IPS-18c (cell line): ENCODE measurements around the gene DHRS4L2.
"Not testable (repeated sequence)": the region's sequence is repeated elsewhere in the genome, so short reads cannot be mapped to it uniquely, and the experiment has no call there.

Source experiments
- H3K4me3 ChIP-seq: 2 replicates; pipeline ENCODE4 v1.7.0; 2013; ENCODE audit warnings: low read depth, mild to moderate bottlenecking, low read length, moderate library complexity; ENCODE audit not compliant: insufficient read depth
- H3K9me3 ChIP-seq: one replicate; pipeline ENCODE4 v1.6.1; 2013; ENCODE audit warnings: mild to moderate bottlenecking, low read length, moderate library complexity; ENCODE audit not compliant: control insufficient read depth, insufficient read depth

The DHRS4L2 gene

DNA sequence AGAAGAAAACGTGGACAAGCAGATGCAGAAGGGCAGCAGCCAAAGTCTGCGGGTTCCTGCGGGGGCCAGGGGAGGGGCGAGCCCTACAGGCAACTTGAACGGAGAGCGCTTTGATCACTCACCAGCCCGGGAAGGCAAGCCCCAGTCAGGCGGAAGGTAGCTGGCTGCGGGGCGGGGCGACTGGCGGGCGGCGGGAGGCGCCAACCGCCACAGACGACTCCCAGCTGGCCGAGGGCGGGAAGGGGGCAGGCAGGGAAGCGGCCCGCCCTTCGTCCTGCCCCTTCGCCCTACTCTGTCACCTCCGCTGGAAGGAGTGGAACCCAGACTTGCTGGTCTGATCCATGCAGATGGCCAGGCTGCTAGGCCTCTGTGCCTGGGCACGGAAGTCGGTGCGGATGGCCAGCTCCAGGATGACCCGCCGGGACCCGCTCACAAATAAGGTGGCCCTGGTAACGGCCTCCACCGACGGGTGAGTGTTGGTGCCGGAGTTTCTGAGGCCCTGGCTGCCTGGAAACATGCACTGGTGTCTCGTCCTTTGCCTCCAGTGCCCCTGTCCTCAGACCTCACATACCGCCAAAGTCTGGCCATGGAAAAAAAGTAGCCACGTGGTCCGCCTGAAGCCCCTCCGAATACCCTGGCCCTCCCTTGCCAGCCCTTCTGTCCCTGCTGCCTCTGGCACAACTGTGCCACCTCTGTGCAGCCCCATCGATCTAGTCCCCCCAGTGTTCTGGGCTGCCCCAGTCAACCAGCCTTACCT, at the start of gene DHRS4L2:
Gene DHRS4L2 (plus strand): TSS at position 323 of the 757 bp plus-strand sequence. CDS start 19 bp downstream, at position 342.
- H3K4me3 ChIP-seq, H3K9me3 ChIP-seq: not testable (repeated sequence)

DNA sequence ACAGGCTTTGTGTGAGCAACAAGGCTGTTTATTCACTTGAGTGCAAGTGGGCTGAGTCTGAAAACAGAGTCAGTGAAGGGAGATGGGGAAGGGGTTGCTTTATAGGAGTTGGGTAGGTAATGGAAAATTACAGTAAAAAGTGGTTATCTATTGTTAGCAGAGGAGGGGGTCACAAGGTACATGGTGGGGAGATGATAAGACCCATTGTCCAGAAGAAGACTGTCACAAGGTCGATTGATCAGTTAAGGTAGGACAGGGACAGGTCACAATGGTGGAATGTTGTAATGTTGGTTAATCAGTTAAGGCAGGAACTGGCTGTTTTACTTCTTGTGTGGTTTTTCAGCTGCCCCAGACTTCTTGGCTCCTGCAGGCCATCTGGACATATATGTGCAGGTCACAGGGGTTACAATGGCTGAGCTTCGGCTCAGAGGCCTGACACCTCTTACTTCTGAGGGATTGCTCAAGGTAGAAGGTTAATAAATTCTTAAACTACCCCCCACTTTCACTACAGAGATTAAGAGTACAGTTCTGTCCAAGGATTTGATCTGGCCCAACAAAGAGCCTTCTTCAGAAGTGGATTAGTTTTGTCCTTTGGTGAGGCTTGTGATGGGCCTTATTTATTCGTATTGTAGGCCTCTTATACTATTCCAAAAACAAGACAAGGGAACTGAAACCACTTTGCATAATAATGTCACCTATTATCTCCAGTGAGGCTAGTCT, 49.0 kb upstream of the DHRS4L2 start:
- Histone ChIP-seq H3K4me3 (no peak overlapping the region), H3K9me3 (peaks cover 2% of the 10 kb centered on the region)

DNA sequence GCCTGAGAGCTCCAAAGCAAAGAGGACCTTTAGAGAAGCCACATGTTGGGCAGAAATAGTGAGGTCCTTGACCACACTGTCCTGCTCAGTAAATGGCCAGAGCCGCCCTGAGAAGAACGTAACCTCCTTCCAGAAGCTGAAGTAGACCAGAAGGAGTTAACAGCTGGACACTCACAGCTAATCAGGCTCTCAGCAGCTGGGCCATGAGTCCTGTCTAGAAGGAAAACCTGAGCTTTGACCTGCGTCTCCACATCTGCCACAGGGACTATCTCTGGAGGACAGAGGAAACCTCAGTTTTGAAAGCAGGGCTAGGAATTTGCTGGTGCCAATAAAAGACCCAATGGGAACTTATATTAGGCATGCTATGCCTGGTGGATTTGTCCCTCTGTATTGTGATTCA, 47.5 kb upstream of the DHRS4L2 start:
- Histone ChIP-seq H3K9me3 (peaks cover 2% of the 10 kb centered on the region), H3K4me3 (no peak overlapping the region; the same call in 1 of the 2 replicates)

- peaks cover 2% of the 10 kb centered on the region for H3K9me3 ChIP-seq
- H3K4me3 ChIP-seq: no peak overlapping the region
Observed at GRCh38 chr14:23941669-23942068, 47.1 kb upstream of the DHRS4L2 start.

DNA sequence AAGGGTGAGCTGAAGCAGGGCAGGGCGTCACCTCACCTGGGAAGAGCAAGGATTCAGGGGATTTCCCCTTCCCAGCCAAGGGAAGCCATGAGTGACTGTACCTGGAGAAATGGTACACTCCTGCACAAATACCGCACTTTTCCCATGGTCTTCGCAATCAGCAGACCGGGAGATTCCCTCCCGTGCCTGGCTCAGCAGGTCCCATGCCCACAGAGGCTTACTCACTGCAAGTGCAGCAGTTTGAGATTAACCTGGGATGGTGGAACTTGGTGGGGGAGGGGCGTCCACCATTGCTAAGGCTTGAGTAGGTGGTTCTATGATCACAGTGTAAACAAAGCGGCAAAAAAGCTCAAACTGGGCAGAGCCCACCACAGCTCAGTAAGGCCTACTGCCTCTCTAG, 46.1 kb upstream of the DHRS4L2 start:
- Histone ChIP-seq H3K9me3 (peaks cover 2% of the 10 kb centered on the region), H3K4me3 (no peak overlapping the region)

- H3K9me3 ChIP-seq, H3K4me3 ChIP-seq: not testable (repeated sequence)
Observed at GRCh38 chr14:23949069-23949468, 39.7 kb upstream of the DHRS4L2 start.

DNA sequence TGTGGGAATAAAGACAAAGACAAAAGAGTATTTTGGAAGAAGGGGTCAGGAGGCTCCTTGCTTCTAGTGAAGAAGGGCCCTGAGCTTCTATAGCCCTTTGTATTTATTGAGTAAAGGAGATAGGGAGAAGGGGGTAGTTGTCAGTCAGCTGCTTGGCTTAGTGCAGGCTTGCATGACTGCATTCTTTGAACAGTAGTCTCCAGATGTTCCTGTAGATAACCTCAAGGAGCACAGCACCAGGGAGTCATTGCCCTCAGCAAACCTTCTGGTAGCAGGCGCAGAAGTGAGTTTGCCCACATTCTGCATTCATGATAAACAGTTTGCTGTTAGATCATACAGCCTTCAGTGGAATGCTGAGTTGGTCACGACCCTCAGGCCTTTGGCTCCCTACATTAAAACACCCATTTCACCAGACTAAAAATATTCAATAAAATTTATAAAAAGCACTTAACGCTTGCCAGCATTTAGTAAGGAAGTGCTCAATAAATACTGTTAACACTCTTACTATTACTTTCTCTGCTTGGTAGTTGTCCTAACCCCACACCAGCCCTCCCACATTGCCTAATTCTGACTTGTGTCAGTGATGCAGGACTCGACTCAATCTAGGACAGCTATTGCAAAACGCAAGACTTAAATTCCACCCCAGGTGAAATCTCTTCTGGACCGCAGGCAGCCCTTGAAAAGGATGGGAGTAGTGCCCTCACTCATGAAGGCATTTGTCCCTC, 38.2 kb upstream of the DHRS4L2 start:
- Histone ChIP-seq H3K9me3 (peaks cover 2% of the 10 kb centered on the region), H3K4me3 (no peak overlapping the region)

- not testable (repeated sequence) for H3K9me3 ChIP-seq, H3K4me3 ChIP-seq
Observed at GRCh38 chr14:23951136-23951466, 37.6 kb upstream of the DHRS4L2 start.

GRCh38 chr14:23951590-23952201, 37.0 kb upstream of the DHRS4L2 start:
- peaks cover 2% of the 10 kb centered on the region for H3K9me3 ChIP-seq
- no peak overlapping the region for H3K4me3 ChIP-seq

- H3K9me3 ChIP-seq: not testable (repeated sequence)
- H3K4me3 ChIP-seq: peak overlapping the region; percentile 96
Observed at GRCh38 chr14:23953116-23953463, 35.6 kb upstream of the DHRS4L2 start.

- peak within 1 kb of the TSS; percentile 96 for H3K4me3 ChIP-seq
- peaks cover 2% of the 10 kb centered on the region for H3K9me3 ChIP-seq
Observed at GRCh38 chr14:23953464-23954278, 35.1 kb upstream of the DHRS4L2 start, which contains the start of gene DHRS4. DHRS4 (plus strand) TSS chr14:23953770; CDS start chr14:23953789, 19 bp downstream.

- H3K9me3 ChIP-seq: not testable (repeated sequence)
- H3K4me3 ChIP-seq: peak overlapping the region; percentile 96; the same call in 1 of the 2 replicates
Observed at GRCh38 chr14:23954279-23954614, 34.5 kb upstream of the DHRS4L2 start.

- H3K9me3 ChIP-seq, H3K4me3 ChIP-seq: not testable (repeated sequence)
Observed at GRCh38 chr14:23954965-23955364, 33.8 kb upstream of the DHRS4L2 start.

DNA sequence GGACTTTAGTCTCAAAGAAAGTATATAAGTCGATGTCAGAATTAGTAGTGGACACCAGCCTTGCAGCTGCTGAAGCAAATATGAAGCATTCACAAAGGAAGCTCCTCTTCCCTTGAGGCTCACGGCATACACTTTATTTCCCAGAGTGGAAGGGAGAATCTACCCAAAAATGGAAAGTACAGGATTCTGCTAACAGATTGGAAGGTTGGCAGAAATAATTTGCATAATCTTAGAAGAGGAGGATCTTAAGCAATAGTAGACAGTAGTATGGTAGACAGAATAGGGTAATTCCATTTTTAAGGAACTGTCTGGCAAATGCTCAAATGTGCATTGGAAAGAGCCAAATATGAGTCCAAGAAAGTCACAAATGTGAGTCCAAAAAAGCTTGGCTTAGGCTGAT, 32.9 kb upstream of the DHRS4L2 start:
- H3K4me3 ChIP-seq, H3K9me3 ChIP-seq: not testable (repeated sequence)

DNA sequence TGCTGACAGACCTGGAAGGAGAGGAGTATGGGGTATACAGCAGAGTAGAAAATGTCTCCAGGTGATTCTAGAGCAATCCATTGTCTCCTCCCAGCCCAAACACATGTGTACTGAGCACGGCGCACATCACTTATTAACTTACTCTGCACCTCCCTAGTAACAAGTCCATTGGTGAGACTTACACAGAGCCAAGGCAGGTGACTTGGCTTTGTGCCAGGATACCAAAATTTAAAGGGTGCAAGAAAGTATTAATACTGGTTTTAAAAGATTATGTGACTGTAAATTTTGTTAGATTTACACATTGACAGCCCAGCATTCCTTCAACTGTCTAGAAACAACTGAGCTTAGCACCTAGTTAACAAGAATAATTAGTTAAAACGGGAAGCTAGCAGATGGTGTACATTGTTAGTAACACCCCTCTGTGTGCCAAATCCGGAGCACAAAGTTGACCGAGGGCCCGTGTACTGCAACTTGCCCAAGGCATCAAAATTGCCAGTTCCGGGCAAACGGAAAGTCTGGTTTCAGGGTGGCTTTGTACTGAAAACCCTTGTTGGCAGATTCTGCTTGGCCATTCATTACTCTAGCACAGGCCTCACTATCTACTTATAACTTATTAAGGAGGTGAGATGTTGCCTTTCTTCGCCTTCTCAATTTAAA, 30.7 kb upstream of the DHRS4L2 start:
- H3K9me3 ChIP-seq, H3K4me3 ChIP-seq: not testable (repeated sequence)

- not testable (repeated sequence) for H3K9me3 ChIP-seq, H3K4me3 ChIP-seq
Observed at GRCh38 chr14:23960899-23961298, 27.8 kb upstream of the DHRS4L2 start.

- H3K9me3 ChIP-seq, H3K4me3 ChIP-seq: not testable (repeated sequence)
Observed at GRCh38 chr14:23961704-23962103, 27.0 kb upstream of the DHRS4L2 start.
